Measurements from ENCODE around the gene KLHL20. TPM values are rescaled to one million over a fixed set of nuclear protein-coding genes. Genes with fewer than 3 reads are reported as not detected.

Gene KLHL20
- total RNA-seq, 1 experiment from 2014 or later: 12.8 TPM

DNA sequence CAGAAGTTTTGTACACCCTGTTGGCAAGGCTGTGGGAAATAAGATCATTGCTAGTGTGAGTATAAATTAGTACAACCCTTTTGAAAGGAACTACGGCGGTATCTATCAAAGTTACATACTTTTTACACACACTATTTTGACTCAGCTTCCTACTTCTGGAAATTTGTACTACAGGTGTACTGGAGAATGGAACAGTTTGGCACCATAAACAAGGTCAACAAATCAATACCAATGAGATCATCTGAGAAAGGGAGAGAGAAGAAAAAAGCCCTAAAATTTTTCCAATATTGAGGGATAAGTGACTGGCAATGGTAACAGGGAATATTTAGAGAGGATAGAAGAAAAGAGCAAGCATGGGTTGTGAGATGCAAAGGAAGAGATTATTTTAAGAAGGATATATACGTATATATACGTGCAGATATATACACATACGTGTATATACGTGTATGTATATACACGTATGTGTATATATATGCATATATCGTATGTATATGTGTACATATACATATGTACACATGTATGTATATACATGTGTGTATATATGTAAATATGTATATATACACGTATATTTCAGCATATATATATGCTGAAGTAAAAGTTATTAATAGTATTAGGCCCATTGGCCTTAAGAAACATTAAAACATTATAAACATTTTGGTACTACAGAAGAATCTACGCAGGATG, 27.6 kb downstream of the KLHL20 start:
- Histone ChIP-seq H3K4me3 (ENCODE audit: low read depth, low read length) (no peak overlapping the region), H3K9me3 (0 out of 2 replicates have a peak, but pooled peaks cover 4% of the 10 kb centered on the region), H3K4me1 (no peaks in the 10 kb centered on the region), H3K36me3 (ENCODE audit: control insufficient read depth, insufficient read depth, low read length) (no peaks in the 10 kb centered on the region), H3K27me3 (replicated peaks; ENCODE audit: control insufficient read depth, insufficient read depth, low read length) (no peaks in the 10 kb centered on the region)
- Mint-ChIP-seq H3K9me3 (ENCODE audit: unreplicated experiment) (no peaks in the 10 kb centered on the region), H3K27ac (ENCODE audit: unreplicated experiment) (no peak overlapping the region), H3K4me1 (ENCODE audit: low read depth, unreplicated experiment) (no peaks in the 10 kb centered on the region), H3K4me3 (ENCODE audit: unreplicated experiment) (no peak overlapping the region), H3K27me3 (ENCODE audit: insufficient read depth, unreplicated experiment) (no peaks in the 10 kb centered on the region), H3K36me3 (ENCODE audit: insufficient read depth, unreplicated experiment) (peaks cover 6% of the 10 kb centered on the region)
- no TSS peak for BruUV-seq (replicated peaks)
- TF ChIP-seq, protein P1, sequence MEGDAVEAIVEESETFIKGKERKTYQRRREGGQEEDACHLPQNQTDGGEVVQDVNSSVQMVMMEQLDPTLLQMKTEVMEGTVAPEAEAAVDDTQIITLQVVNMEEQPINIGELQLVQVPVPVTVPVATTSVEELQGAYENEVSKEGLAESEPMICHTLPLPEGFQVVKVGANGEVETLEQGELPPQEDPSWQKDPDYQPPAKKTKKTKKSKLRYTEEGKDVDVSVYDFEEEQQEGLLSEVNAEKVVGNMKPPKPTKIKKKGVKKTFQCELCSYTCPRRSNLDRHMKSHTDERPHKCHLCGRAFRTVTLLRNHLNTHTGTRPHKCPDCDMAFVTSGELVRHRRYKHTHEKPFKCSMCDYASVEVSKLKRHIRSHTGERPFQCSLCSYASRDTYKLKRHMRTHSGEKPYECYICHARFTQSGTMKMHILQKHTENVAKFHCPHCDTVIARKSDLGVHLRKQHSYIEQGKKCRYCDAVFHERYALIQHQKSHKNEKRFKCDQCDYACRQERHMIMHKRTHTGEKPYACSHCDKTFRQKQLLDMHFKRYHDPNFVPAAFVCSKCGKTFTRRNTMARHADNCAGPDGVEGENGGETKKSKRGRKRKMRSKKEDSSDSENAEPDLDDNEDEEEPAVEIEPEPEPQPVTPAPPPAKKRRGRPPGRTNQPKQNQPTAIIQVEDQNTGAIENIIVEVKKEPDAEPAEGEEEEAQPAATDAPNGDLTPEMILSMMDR (IDR thresholded peaks at IDR 0.05; ENCODE audit: insufficient read depth in 1 of 2, low read depth in 1 of 2, low read length in 1 of 2, severe bottlenecking in 1 of 2, unreplicated experiment in 1 of 2): no peak
- intact Hi-C loops (cut with micrococcal nuclease; ENCODE audit: unreplicated experiment): no loop called here
- CTCF ChIA-PET: no interaction called here
- no peak for DNase-seq
- POLR2A ChIA-PET: no interaction called here

GRCh38 chr1:173744651-173745050, 29.9 kb downstream of the KLHL20 start:
- POLR2A ChIA-PET: no interaction called here
- CTCF ChIA-PET: no interaction called here
- Mint-ChIP-seq H3K4me1 (ENCODE audit: low read depth, unreplicated experiment) (no peaks in the 10 kb centered on the region), H3K4me3 (ENCODE audit: unreplicated experiment) (no peak overlapping the region), H3K27me3 (ENCODE audit: insufficient read depth, unreplicated experiment) (no peaks in the 10 kb centered on the region), H3K36me3 (ENCODE audit: insufficient read depth, unreplicated experiment) (peaks cover 6% of the 10 kb centered on the region), H3K9me3 (ENCODE audit: unreplicated experiment) (no peaks in the 10 kb centered on the region), H3K27ac (ENCODE audit: unreplicated experiment) (no peak overlapping the region)
- no TSS peak for BruUV-seq (replicated peaks)
- no peaks in the 10 kb centered on the region for H3K4me1 ChIP-seq
- no peaks in the 10 kb centered on the region for H3K27me3 ChIP-seq (replicated peaks; ENCODE audit: control insufficient read depth, insufficient read depth, low read length)
- no peaks in the 10 kb centered on the region for H3K36me3 ChIP-seq (ENCODE audit: control insufficient read depth, insufficient read depth, low read length)
- TF ChIP-seq, protein P1 (IDR thresholded peaks at IDR 0.05; ENCODE audit: insufficient read depth in 1 of 2, low read depth in 1 of 2, low read length in 1 of 2, severe bottlenecking in 1 of 2, unreplicated experiment in 1 of 2): no peak
- H3K4me3 ChIP-seq (ENCODE audit: low read depth, low read length): no peak overlapping the region
- H3K9me3 ChIP-seq: 0 out of 2 replicates have a peak, but pooled peaks cover 4% of the 10 kb centered on the region
- DNase-seq: no peak
- intact Hi-C loops (cut with micrococcal nuclease; ENCODE audit: unreplicated experiment): no loop called here

GRCh38 chr1:173749137-173749536, 34.4 kb downstream of the KLHL20 start:
- H3K27me3 ChIP-seq (replicated peaks; ENCODE audit: control insufficient read depth, insufficient read depth, low read length): no peaks in the 10 kb centered on the region
- H3K4me1 ChIP-seq: no peaks in the 10 kb centered on the region
- TF ChIP-seq, protein P1 (IDR thresholded peaks at IDR 0.05; ENCODE audit: insufficient read depth in 1 of 2, low read depth in 1 of 2, low read length in 1 of 2, severe bottlenecking in 1 of 2, unreplicated experiment in 1 of 2): no peak
- H3K9me3 Mint-ChIP-seq (ENCODE audit: unreplicated experiment): no peaks in the 10 kb centered on the region
- ChIA-PET CTCF (no interaction called here), POLR2A (no interaction called here)
- H3K4me3 ChIP-seq (ENCODE audit: low read depth, low read length): no peak overlapping the region
- H3K27ac Mint-ChIP-seq (ENCODE audit: unreplicated experiment): no peak overlapping the region
- H3K4me3 Mint-ChIP-seq (ENCODE audit: unreplicated experiment): no peak overlapping the region
- H3K36me3 Mint-ChIP-seq (ENCODE audit: insufficient read depth, unreplicated experiment): peaks cover 6% of the 10 kb centered on the region
- H3K36me3 ChIP-seq (ENCODE audit: control insufficient read depth, insufficient read depth, low read length): no peaks in the 10 kb centered on the region
- no peaks in the 10 kb centered on the region for H3K9me3 ChIP-seq
- intact Hi-C loops (cut with micrococcal nuclease; ENCODE audit: unreplicated experiment): no loop called here
- no TSS peak for BruUV-seq (replicated peaks)
- no peaks in the 10 kb centered on the region for H3K4me1 Mint-ChIP-seq (ENCODE audit: low read depth, unreplicated experiment)
- no peak for DNase-seq
- H3K27me3 Mint-ChIP-seq (ENCODE audit: insufficient read depth, unreplicated experiment): no peaks in the 10 kb centered on the region
